PC-3 (cell line): Measurements from ENCODE around the gene OR2T10.

Experiments used
- EZH2 ChIP-seq: fragments of 300-600 bp; sonication (generic); IDR thresholded peaks from one replicate; pipeline ENCODE4 v1.6.1; 2017; ENCODE audit warnings: antibody characterized with exemption, mild to moderate bottlenecking, low read length; ENCODE audit not compliant: unreplicated experiment
- EZH2phosphoT487 ChIP-seq: fragments of 300-600 bp; sonication (generic); IDR thresholded peaks from 2 replicates; pipeline ENCODE4 v1.6.1; 2018; ENCODE audit warnings: mild to moderate bottlenecking, antibody characterized with exemption, low read length, borderline replicate concordance
- TF ChIP-seq, protein P1 (sequence below): fragments of 300-600 bp; sonication (generic); conservative IDR thresholded peaks from 2 replicates; pipeline ENCODE4 v1.5.1; 2017; ENCODE audit warnings: antibody characterized with exemption, low read depth, mild to moderate bottlenecking, low read length

DNA sequence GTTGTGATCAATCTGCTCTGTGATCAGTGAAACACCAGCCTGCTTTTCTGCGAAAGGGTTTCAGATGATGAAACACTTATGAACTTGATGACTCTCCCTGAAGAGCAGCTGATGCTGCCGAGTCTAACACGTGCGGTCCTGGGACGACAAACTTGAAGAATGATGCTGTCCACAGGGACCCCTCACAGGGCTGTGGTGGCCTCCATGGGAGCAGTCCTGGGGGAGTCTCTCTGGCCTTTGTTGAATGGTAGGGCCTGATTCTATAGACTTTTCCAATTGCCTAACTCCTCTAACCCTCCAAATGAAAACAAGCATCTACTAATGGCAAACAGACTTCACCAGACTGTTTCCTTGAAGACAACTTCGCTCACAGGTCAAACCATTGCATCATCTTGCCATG, at the start of gene OR2T10:
- TF ChIP-seq, protein P1, sequence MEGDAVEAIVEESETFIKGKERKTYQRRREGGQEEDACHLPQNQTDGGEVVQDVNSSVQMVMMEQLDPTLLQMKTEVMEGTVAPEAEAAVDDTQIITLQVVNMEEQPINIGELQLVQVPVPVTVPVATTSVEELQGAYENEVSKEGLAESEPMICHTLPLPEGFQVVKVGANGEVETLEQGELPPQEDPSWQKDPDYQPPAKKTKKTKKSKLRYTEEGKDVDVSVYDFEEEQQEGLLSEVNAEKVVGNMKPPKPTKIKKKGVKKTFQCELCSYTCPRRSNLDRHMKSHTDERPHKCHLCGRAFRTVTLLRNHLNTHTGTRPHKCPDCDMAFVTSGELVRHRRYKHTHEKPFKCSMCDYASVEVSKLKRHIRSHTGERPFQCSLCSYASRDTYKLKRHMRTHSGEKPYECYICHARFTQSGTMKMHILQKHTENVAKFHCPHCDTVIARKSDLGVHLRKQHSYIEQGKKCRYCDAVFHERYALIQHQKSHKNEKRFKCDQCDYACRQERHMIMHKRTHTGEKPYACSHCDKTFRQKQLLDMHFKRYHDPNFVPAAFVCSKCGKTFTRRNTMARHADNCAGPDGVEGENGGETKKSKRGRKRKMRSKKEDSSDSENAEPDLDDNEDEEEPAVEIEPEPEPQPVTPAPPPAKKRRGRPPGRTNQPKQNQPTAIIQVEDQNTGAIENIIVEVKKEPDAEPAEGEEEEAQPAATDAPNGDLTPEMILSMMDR: no peak
- TF ChIP-seq EZH2phosphoT487 (no peak), EZH2 (no peak)
